ENCODE measurements around the gene LTA4H. TPM values are rescaled to one million over a fixed set of nuclear protein-coding genes. Genes with fewer than 3 reads are reported as not detected.

Gene LTA4H
- total RNA-seq, 1 donor from 2014 or later = 35.4 TPM

DNA sequence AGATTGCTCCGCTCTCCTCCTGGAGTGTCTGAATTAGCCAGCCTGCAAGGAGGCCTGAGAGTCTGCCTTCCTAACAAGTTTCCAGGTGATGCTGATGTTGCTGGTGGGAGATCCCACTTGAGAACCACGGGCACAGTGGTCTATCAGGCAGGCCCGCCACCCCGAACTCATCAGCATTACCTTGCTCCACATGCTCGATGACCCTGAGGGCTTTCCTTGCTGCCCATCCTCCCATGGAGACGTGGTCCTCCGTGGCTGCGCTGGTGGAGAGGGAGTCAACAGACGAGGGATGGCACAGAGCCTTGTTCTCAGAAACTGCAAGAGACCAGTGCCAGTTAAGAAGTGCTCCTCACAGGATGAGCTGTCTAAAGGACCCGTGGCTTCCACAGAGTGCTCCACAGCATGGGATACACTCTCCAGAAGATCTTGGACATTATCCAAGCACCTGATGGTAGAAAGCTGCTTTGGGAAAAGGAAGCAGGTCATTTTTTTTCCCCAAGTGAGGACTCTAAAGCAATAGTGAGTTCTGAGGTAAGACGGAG is 57.6 kb downstream of the LTA4H start:
- H3K36me3 ChIP-seq = no peaks in the 10 kb centered on the region
- H3K9me3 ChIP-seq (replicated peaks) = no peaks in the 10 kb centered on the region
- H3K27ac ChIP-seq (replicated peaks) = no peak overlapping the region
- DNase-seq = no peak
- no peaks in the 10 kb centered on the region for H3K27me3 ChIP-seq (ENCODE audit: low read depth)
- no peak overlapping the region for H3K4me3 ChIP-seq
- TF ChIP-seq, protein P1, sequence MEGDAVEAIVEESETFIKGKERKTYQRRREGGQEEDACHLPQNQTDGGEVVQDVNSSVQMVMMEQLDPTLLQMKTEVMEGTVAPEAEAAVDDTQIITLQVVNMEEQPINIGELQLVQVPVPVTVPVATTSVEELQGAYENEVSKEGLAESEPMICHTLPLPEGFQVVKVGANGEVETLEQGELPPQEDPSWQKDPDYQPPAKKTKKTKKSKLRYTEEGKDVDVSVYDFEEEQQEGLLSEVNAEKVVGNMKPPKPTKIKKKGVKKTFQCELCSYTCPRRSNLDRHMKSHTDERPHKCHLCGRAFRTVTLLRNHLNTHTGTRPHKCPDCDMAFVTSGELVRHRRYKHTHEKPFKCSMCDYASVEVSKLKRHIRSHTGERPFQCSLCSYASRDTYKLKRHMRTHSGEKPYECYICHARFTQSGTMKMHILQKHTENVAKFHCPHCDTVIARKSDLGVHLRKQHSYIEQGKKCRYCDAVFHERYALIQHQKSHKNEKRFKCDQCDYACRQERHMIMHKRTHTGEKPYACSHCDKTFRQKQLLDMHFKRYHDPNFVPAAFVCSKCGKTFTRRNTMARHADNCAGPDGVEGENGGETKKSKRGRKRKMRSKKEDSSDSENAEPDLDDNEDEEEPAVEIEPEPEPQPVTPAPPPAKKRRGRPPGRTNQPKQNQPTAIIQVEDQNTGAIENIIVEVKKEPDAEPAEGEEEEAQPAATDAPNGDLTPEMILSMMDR (IDR thresholded peaks at IDR 0.05; ENCODE audit: borderline replicate concordance) = no peak
- intact Hi-C loops (cut with micrococcal nuclease) = no loop called here
- H3K4me1 ChIP-seq = no peaks in the 10 kb centered on the region

DNA sequence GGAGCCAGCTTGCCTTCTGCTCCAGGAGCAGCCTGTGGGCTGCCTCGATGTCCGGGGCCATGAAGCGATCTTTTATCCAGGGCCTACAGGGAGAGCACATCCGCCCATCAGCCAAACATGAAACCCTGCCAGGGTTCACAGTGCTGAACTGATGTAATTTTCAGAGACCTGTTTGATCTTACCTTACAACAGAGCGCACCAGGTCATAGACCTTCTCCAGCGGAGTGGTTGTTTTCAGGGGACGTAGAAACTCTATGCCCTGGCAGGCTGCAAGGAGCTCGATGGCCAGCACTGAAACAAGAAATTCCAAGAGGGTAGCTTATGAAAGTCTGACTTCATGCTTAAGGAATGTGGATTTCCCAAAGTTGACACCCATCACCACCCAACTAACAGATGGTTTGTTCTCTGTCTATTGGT is 59.0 kb downstream of the LTA4H start:
- H3K4me3 ChIP-seq = no peak overlapping the region
- H3K4me1 ChIP-seq = no peaks in the 10 kb centered on the region
- H3K27ac ChIP-seq (replicated peaks) = no peak overlapping the region
- TF ChIP-seq, protein P1 (IDR thresholded peaks at IDR 0.05; ENCODE audit: borderline replicate concordance) = no peak
- H3K9me3 ChIP-seq (replicated peaks) = no peaks in the 10 kb centered on the region
- no peaks in the 10 kb centered on the region for H3K27me3 ChIP-seq (ENCODE audit: low read depth)
- no peaks in the 10 kb centered on the region for H3K36me3 ChIP-seq
- intact Hi-C loops (cut with micrococcal nuclease) = no loop called here
- no peak for DNase-seq

DNA sequence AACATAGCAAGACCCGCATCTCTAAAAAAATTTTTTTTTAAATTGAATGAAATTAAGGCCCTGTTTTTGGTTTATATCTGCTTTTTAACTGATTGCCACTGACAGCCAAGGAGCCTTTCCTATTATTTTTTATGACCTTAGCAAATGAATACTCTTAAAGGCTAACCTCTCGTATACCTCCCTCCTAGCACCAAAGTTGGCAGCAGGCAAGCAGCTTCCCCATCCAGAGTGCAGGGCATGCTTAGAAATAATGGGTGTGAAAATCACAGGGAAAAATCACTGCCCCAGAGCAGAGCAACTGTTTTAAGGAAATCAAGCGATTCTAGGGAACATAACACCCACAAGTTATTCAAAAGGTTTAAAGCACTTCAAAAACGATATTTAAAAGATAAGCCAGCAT is 59.9 kb downstream of the LTA4H start:
- no peaks in the 10 kb centered on the region for H3K27me3 ChIP-seq (ENCODE audit: low read depth)
- intact Hi-C loops (cut with micrococcal nuclease) = no loop called here
- DNase-seq = no peak
- no peaks in the 10 kb centered on the region for H3K9me3 ChIP-seq (replicated peaks)
- no peaks in the 10 kb centered on the region for H3K4me1 ChIP-seq
- TF ChIP-seq, protein P1 (IDR thresholded peaks at IDR 0.05; ENCODE audit: borderline replicate concordance) = no peak
- no peak overlapping the region for H3K27ac ChIP-seq (replicated peaks)
- no peaks in the 10 kb centered on the region for H3K36me3 ChIP-seq
- H3K4me3 ChIP-seq = no peak overlapping the region

DNA sequence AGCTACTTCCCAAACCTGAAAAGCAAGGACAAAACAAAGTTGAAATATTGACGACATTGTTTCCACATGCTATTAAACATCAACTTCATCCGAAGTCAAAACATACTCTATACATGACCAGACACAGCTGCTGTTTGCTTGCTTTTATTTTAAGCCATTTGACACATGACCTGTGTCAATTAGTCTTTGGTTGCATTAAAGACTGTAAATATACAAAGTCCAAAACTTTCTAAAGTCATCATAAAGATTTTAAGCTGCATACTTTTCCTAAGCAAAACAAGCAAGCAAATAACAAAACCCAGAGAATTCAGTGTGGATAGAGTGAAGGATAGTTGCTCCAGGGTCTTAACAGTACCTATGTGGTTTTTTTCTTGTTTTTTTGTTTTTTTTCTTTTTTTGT is 61.0 kb downstream of the LTA4H start:
- Histone ChIP-seq H3K9me3 (replicated peaks) (no peaks in the 10 kb centered on the region), H3K4me1 (no peaks in the 10 kb centered on the region), H3K4me3 (no peak overlapping the region), H3K27me3 (ENCODE audit: low read depth) (no peaks in the 10 kb centered on the region), H3K27ac (replicated peaks) (no peak overlapping the region), H3K36me3 (no peaks in the 10 kb centered on the region)
- DNase-seq = no peak
- intact Hi-C loops (cut with micrococcal nuclease) = no loop called here
- TF ChIP-seq, protein P1 (IDR thresholded peaks at IDR 0.05; ENCODE audit: borderline replicate concordance) = no peak

DNA sequence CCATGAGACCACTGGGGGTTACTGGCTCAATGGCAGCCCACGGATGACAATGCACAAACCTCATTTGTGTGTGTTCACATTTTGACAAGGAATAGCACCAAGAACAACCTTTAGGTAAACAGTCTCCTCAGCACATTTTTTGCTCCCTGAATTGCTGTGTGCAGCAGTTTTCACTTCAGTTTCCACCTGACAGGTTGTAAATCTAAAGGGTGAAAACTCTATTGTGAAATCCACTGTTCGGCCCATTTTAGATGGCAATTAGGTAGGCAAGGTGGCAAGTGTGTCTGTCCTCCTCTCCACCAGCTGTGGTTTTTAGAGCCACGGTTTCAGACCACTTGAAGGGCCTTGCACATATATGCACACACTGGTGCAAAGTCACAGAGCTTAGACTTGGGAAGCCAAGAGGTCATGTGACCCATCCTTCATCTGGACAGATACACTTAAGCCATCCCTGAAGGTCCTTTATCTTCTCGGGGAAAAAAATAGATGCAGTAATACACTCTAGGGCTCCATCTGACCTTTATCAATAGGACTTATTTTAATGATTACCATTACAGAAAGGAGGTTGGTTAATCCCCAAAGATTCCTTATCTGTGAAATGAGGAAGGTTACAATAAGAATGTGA is 62.4 kb downstream of the LTA4H start:
- Histone ChIP-seq H3K9me3 (replicated peaks) (no peaks in the 10 kb centered on the region), H3K27me3 (ENCODE audit: low read depth) (no peaks in the 10 kb centered on the region), H3K36me3 (no peaks in the 10 kb centered on the region), H3K4me3 (no peak overlapping the region), H3K27ac (replicated peaks) (no peak overlapping the region), H3K4me1 (no peaks in the 10 kb centered on the region)
- DNase-seq = no peak
- TF ChIP-seq, protein P1 (IDR thresholded peaks at IDR 0.05; ENCODE audit: borderline replicate concordance) = no peak
- intact Hi-C loops (cut with micrococcal nuclease) = no loop called here
